Upper lobe of left lung (tissue), 6 donors: ENCODE results near the gene SLC9A9. TPM values are rescaled to one million over a fixed set of nuclear protein-coding genes. Genes with fewer than 3 reads are reported as not detected.

ENCODE experiments used
- ATAC-seq, 2 donors: fragments of 200-7000 bp; cut with Tn5 transposase; one replicate each; pipeline ENCODE4 v1.9.1; 2022; ENCODE audit warnings: mild to moderate bottlenecking in 2 of 2, moderate library complexity in 2 of 2; ENCODE audit not compliant: low FRiP score in 2 of 2
- DNase-seq, 2 donors: peaks; one replicate each; pipeline ENCODE4 v3.0.0-alpha.2; 2019 to 2020
- H3K27ac ChIP-seq, 4 donors: fragments of 200-600 bp; sonication (generic); one replicate each; pipeline ENCODE4 v1.5.1; 2016 to 2019
- H3K27me3 ChIP-seq, 4 donors: fragments of 200-600 bp; sonication (generic); one replicate each; pipeline ENCODE4 v1.5.1; 2017 to 2019
- H3K36me3 ChIP-seq, 4 donors: fragments of 200-600 bp; sonication (generic); one replicate each; pipeline ENCODE4 v1.5.1; 2016 to 2019
- H3K4me1 ChIP-seq, 4 donors: fragments of 200-600 bp; sonication (generic); one replicate each; pipeline ENCODE4 v1.5.1; 2018 to 2019
- H3K4me3 ChIP-seq, 4 donors: fragments of 200-600 bp; sonication (generic); one replicate each; pipeline ENCODE4 v1.5.1; 2017 to 2019; ENCODE audit warnings: mild to moderate bottlenecking in 2 of 4, moderate library complexity in 1 of 4
- H3K9me3 ChIP-seq, 4 donors: fragments of 200-600 bp; sonication (generic); one replicate each; pipeline ENCODE4 v1.5.1; 2018 to 2019
- CTCF ChIP-seq, 6 experiments: fragments of 450-650 bp in 4 of 6; fragments of 200-600 bp in 2 of 6; sonication (generic) in 2 of 6; IDR thresholded peaks; one replicate each; pipeline ENCODE4 v1.5.1; 2016 to 2019; ENCODE audit warnings: antibody characterized with exemption in 6 of 6
- EP300 ChIP-seq, 4 donors: sonication (generic); formaldehyde crosslinking; IDR thresholded peaks; one replicate each; pipeline ENCODE4 v1.5.1; 2017; ENCODE audit warnings: antibody characterized with exemption in 4 of 4, control low read depth in 2 of 4
- POLR2A ChIP-seq, 4 donors: fragments of 450-650 bp; IDR thresholded peaks; one replicate each; pipeline ENCODE4 v1.5.1; 2016 to 2017; ENCODE audit warnings: antibody characterized with exemption in 4 of 4, mild to moderate bottlenecking in 2 of 4
- POLR2AphosphoS5 ChIP-seq, 2 donors: sonication (generic); formaldehyde crosslinking; IDR thresholded peaks; one replicate each; pipeline ENCODE4 v1.5.1; 2017; ENCODE audit warnings: antibody characterized with exemption in 2 of 2
- whole genome bisulfite sequencing, 2 donors: methylation state at CpG; one replicate each; pipeline ENCODE4 v1.1.5; 2017 to 2018; 5-methylcytosine and 5-hydroxymethylcytosine counted together
- total RNA-seq, 6 donors: library from RNA; depleted of rRNA in 4 of 6; stranded (reverse); fragments of >200 nt in 4 of 6; gene quantifications; one replicate each; pipeline versions ENCODE4 v1.1.0 to v1.2.1, GENCODE V29; 2016 to 2021
- donor health status: DM: no; HTN: no; CAD: no; lungs with moderate emphysema.
- donor health status: DM: no; HTN: yes; CAD: no; lungs with severe emphysema.

SLC9A9 gene
- total RNA-seq, 6 donors from 2014 or later: 4.2 to 20.4 (median 8.7) TPM

- no peak for TF ChIP-seq POLR2A (IDR thresholded peaks at IDR 0.05)
- TF ChIP-seq CTCF (IDR thresholded peaks at IDR 0.05): no peak
- TF ChIP-seq POLR2AphosphoS5 (IDR thresholded peaks at IDR 0.05): no peak
- TF ChIP-seq EP300 (IDR thresholded peaks at IDR 0.05): no peak
- no peaks in the 10 kb centered on the region for H3K9me3 ChIP-seq
- DNase-seq (no peak), ATAC-seq (no peak)
- H3K36me3 ChIP-seq: no peaks in the 10 kb centered on the region
- no peaks in the 10 kb centered on the region for H3K27me3 ChIP-seq
- H3K4me1 ChIP-seq: no peaks in the 10 kb centered on the region
- no peak overlapping the region for H3K27ac ChIP-seq
- WGBS, 2 donors: 78 to 79% methylated on average over 2 of the region's 2 CpGs
- no peak overlapping the region for H3K4me3 ChIP-seq
Measured at GRCh38 chr3:143414571-143415253, 433.6 kb downstream of the SLC9A9 start.

GRCh38 chr3:143413372-143413771 is 434.9 kb downstream of the SLC9A9 start:
- TF ChIP-seq POLR2AphosphoS5 (IDR thresholded peaks at IDR 0.05) (no peak), POLR2A (IDR thresholded peaks at IDR 0.05) (no peak), CTCF (IDR thresholded peaks at IDR 0.05) (no peak), EP300 (IDR thresholded peaks at IDR 0.05) (no peak)
- no peaks in the 10 kb centered on the region for H3K36me3 ChIP-seq
- no peaks in the 10 kb centered on the region for H3K4me1 ChIP-seq
- H3K9me3 ChIP-seq: no peaks in the 10 kb centered on the region
- H3K27me3 ChIP-seq: no peaks in the 10 kb centered on the region
- ATAC-seq (no peak), DNase-seq (no peak)
- no peak overlapping the region for H3K27ac ChIP-seq
- no peak overlapping the region for H3K4me3 ChIP-seq
- WGBS, 2 donors: 76 to 78% methylated on average over 4 of the region's 4 CpGs

GRCh38 chr3:143412084-143412483 is 436.2 kb downstream of the SLC9A9 start:
- Histone ChIP-seq H3K36me3 (no peaks in the 10 kb centered on the region), H3K4me1 (no peaks in the 10 kb centered on the region), H3K27ac (no peak overlapping the region), H3K4me3 (no peak overlapping the region), H3K9me3 (no peaks in the 10 kb centered on the region), H3K27me3 (no peaks in the 10 kb centered on the region)
- ATAC-seq (no peak), DNase-seq (no peak)
- TF ChIP-seq CTCF (IDR thresholded peaks at IDR 0.05): no peak
- TF ChIP-seq POLR2AphosphoS5 (IDR thresholded peaks at IDR 0.05): no peak
- TF ChIP-seq POLR2A (IDR thresholded peaks at IDR 0.05): no peak
- no peak for TF ChIP-seq EP300 (IDR thresholded peaks at IDR 0.05)
- WGBS, 2 donors: 88 to 97% methylated on average over 3 of the region's 3 CpGs

- no peaks in the 10 kb centered on the region for H3K4me1 ChIP-seq
- no peak for TF ChIP-seq EP300 (IDR thresholded peaks at IDR 0.05)
- TF ChIP-seq POLR2AphosphoS5 (IDR thresholded peaks at IDR 0.05): no peak
- no peak for TF ChIP-seq POLR2A (IDR thresholded peaks at IDR 0.05)
- no peak for TF ChIP-seq CTCF (IDR thresholded peaks at IDR 0.05)
- no peak overlapping the region for H3K4me3 ChIP-seq
- no peak overlapping the region for H3K27ac ChIP-seq
- ATAC-seq (no peak), DNase-seq (no peak)
- no peaks in the 10 kb centered on the region for H3K27me3 ChIP-seq
- no peaks in the 10 kb centered on the region for H3K36me3 ChIP-seq
- WGBS, 2 donors: 70 to 89% methylated on average over 1 of the region's 1 CpG
- H3K9me3 ChIP-seq: no peaks in the 10 kb centered on the region
Measured at GRCh38 chr3:143410259-143410658, 438.0 kb downstream of the SLC9A9 start.

GRCh38 chr3:143408771-143409170 is 439.5 kb downstream of the SLC9A9 start:
- 94 to 97% methylated on average over 3 of the region's 3 CpGs for WGBS, 2 donors
- H3K36me3 ChIP-seq: no peaks in the 10 kb centered on the region
- no peaks in the 10 kb centered on the region for H3K9me3 ChIP-seq

More at GRCh38 chr3:143408771-143409170, 439.5 kb downstream of the SLC9A9 start:
- H3K27me3 ChIP-seq: no peaks in the 10 kb centered on the region
- H3K27ac ChIP-seq: no peak overlapping the region
- ATAC-seq (no peak), DNase-seq (no peak)
- H3K4me1 ChIP-seq: no peaks in the 10 kb centered on the region
- TF ChIP-seq EP300 (IDR thresholded peaks at IDR 0.05): no peak
- TF ChIP-seq CTCF (IDR thresholded peaks at IDR 0.05): no peak
- no peak for TF ChIP-seq POLR2AphosphoS5 (IDR thresholded peaks at IDR 0.05)
- TF ChIP-seq POLR2A (IDR thresholded peaks at IDR 0.05): no peak
- H3K4me3 ChIP-seq: no peak overlapping the region
